ENCODE measurements around the gene IFT81.

The IFT81 gene

DNA sequence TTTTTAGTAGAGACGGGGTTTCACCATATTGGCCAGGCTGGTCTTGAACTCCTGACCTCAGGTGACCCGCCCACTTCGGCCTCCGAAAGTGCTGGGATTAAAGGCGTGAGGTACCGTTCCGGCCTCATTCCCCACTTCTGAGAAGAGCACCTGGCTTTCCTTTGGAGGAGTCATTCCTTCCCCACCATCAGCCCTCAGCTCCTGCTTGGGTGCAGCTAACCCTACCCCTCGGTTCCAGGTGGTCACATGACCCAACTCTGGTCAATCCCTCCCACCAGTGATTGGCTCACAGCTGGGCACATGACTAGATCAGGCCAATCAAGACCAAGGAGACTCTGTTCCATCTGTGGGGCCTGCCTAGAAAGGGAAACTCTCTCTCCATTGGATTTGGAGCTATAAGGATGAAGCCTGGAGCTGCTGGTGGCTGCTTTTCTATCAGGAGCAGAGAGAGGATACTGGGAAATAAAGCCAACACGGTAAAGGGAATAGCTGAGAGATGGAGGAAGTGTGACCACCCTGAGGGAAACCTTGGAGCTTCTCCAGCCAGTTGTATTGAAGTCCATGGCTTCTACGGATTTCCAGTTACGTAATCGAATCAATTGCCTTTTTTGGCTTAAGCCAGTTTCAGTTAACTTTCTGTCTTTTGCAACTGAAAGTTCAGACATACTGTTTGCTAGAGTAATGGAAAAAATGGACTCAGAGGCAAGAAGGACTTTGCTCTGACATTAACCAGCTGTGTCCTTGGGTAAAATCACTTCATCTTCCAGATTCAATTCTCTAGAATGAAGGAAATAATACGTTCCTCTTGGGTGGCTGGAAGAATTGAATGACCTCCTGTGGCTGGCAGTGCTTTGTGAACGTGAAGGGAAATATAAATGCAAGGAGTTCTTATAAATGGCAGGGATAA is 19.7 kb upstream of the IFT81 start:
- H3K36me3 ChIP-seq (ENCODE audit: low read length), result no peaks in the 10 kb centered on the region
- no peak overlapping the region for H2AFZ ChIP-seq (ENCODE audit: low read depth, low read length, severe bottlenecking)
- TF ChIP-seq, protein P1, sequence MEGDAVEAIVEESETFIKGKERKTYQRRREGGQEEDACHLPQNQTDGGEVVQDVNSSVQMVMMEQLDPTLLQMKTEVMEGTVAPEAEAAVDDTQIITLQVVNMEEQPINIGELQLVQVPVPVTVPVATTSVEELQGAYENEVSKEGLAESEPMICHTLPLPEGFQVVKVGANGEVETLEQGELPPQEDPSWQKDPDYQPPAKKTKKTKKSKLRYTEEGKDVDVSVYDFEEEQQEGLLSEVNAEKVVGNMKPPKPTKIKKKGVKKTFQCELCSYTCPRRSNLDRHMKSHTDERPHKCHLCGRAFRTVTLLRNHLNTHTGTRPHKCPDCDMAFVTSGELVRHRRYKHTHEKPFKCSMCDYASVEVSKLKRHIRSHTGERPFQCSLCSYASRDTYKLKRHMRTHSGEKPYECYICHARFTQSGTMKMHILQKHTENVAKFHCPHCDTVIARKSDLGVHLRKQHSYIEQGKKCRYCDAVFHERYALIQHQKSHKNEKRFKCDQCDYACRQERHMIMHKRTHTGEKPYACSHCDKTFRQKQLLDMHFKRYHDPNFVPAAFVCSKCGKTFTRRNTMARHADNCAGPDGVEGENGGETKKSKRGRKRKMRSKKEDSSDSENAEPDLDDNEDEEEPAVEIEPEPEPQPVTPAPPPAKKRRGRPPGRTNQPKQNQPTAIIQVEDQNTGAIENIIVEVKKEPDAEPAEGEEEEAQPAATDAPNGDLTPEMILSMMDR (IDR thresholded peaks at IDR 0.05; ENCODE audit: insufficient read depth, low read length, poor library complexity, severe bottlenecking), result no peak
- TF ChIP-seq EZH2phosphoT487 (conservative IDR thresholded peaks at IDR 0.05; ENCODE audit: low read length), result no peak
- no peak overlapping the region for H3K27ac ChIP-seq (ENCODE audit: low read depth, low read length)
- H3K9me2 ChIP-seq (replicated peaks; ENCODE audit: insufficient read depth, low read length), result no peaks in the 10 kb centered on the region
- H3K27me3 ChIP-seq (ENCODE audit: low read length), result no peaks in the 10 kb centered on the region
- peaks cover 21% of the 10 kb centered on the region; the same call in 1 of the 2 replicates for H3F3A ChIP-seq (ENCODE audit: insufficient read depth)
- no peak overlapping the region for H3K4me3 ChIP-seq (ENCODE audit: insufficient read depth, low read length, poor library complexity, severe bottlenecking)
- no peaks in the 10 kb centered on the region for H3K79me2 ChIP-seq (ENCODE audit: insufficient read depth, low read length)
- no peak overlapping the region for H3K4me2 ChIP-seq (ENCODE audit: low read depth, low read length, poor library complexity, severe bottlenecking)
- H4K20me1 ChIP-seq (ENCODE audit: low read depth, low read length), result no peaks in the 10 kb centered on the region
- H3K9me3 ChIP-seq (ENCODE audit: insufficient read depth, low read length), result no peaks in the 10 kb centered on the region
- no peak overlapping the region for H3K9ac ChIP-seq (ENCODE audit: low read length)

DNA sequence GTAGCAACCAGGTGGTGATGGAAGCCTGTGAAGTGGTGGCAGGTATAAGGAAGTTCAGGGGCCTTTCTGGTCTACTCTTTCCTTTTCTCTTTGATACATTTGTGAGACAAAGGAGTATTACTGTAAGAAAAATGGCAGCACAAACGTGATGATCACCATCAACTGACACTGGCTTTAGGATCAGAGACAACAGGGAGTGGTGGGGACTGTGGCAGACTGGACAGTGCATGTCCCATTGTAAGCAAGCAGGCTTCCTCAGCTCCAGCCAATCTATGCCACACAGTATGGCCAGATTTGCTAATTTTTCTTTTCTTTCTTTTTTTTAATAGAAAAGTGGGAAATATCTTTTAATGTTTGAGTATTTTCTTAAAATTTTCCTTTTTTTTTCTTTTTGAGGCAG is 19.0 kb upstream of the IFT81 start:
- H3K4me2 ChIP-seq (ENCODE audit: low read depth, low read length, poor library complexity, severe bottlenecking), result no peak overlapping the region
- H4K20me1 ChIP-seq (ENCODE audit: low read depth, low read length), result no peaks in the 10 kb centered on the region
- no peaks in the 10 kb centered on the region for H3K9me2 ChIP-seq (replicated peaks; ENCODE audit: insufficient read depth, low read length)
- H3K9me3 ChIP-seq (ENCODE audit: insufficient read depth, low read length), result no peaks in the 10 kb centered on the region
- H3K27me3 ChIP-seq (ENCODE audit: low read length), result no peaks in the 10 kb centered on the region
- H3K36me3 ChIP-seq (ENCODE audit: low read length), result no peaks in the 10 kb centered on the region
- H2AFZ ChIP-seq (ENCODE audit: low read depth, low read length, severe bottlenecking), result no peak overlapping the region
- no peak overlapping the region for H3K4me3 ChIP-seq (ENCODE audit: insufficient read depth, low read length, poor library complexity, severe bottlenecking)
- no peaks in the 10 kb centered on the region for H3K79me2 ChIP-seq (ENCODE audit: insufficient read depth, low read length)
- H3K27ac ChIP-seq (ENCODE audit: low read depth, low read length), result no peak overlapping the region
- H3K9ac ChIP-seq (ENCODE audit: low read length), result no peak overlapping the region
- peaks cover 19% of the 10 kb centered on the region; the same call in 1 of the 2 replicates for H3F3A ChIP-seq (ENCODE audit: insufficient read depth)
- TF ChIP-seq, protein P1 (IDR thresholded peaks at IDR 0.05; ENCODE audit: insufficient read depth, low read length, poor library complexity, severe bottlenecking), result no peak
- TF ChIP-seq EZH2phosphoT487 (conservative IDR thresholded peaks at IDR 0.05; ENCODE audit: low read length), result no peak

DNA sequence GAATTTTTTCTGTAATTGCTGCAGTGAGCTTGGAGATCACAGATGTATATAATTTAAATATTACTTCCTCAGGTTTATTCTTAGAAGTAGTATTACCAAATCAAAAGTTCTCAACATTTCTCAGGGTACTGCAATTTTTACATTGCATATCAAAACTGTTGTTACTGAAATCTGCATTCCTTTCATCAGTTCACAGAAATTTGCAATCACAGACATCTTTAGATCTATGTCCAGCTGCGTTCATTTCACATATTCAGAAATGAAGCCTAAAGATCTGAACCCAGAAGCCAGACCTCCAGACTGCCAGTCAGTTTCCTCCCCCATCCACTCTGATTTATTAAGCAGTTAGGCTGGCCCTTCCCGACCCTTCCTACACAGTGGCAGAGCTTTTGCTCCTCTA is 18.2 kb upstream of the IFT81 start:
- Histone ChIP-seq H3K4me3 (ENCODE audit: insufficient read depth, low read length, poor library complexity, severe bottlenecking) (no peak overlapping the region), H3F3A (ENCODE audit: insufficient read depth) (peaks cover 12% of the 10 kb centered on the region; the same call in 1 of the 2 replicates), H3K9ac (ENCODE audit: low read length) (no peak overlapping the region), H3K79me2 (ENCODE audit: insufficient read depth, low read length) (no peaks in the 10 kb centered on the region), H3K9me2 (replicated peaks; ENCODE audit: insufficient read depth, low read length) (no peaks in the 10 kb centered on the region), H3K27me3 (ENCODE audit: low read length) (no peaks in the 10 kb centered on the region), H3K27ac (ENCODE audit: low read depth, low read length) (no peak overlapping the region), H3K36me3 (ENCODE audit: low read length) (no peaks in the 10 kb centered on the region), H4K20me1 (ENCODE audit: low read depth, low read length) (no peaks in the 10 kb centered on the region), H2AFZ (ENCODE audit: low read depth, low read length, severe bottlenecking) (no peak overlapping the region), H3K9me3 (ENCODE audit: insufficient read depth, low read length) (no peaks in the 10 kb centered on the region), H3K4me2 (ENCODE audit: low read depth, low read length, poor library complexity, severe bottlenecking) (no peak overlapping the region)
- no peak for TF ChIP-seq EZH2phosphoT487 (conservative IDR thresholded peaks at IDR 0.05; ENCODE audit: low read length)
- TF ChIP-seq, protein P1 (IDR thresholded peaks at IDR 0.05; ENCODE audit: insufficient read depth, low read length, poor library complexity, severe bottlenecking), result no peak
